ENCODE data around the gene RANBP1. TPM values are rescaled to one million over a fixed set of nuclear protein-coding genes. Genes with fewer than 3 reads are reported as not detected.
A peak's percentile ranks its signal among the peaks of the same experiment; 100 is the strongest.

RANBP1 gene
- total and polyA plus RNA-seq, 9 of the 15 experiments (the other 6 are each of a cell fraction or from before 2014, with no cell fraction given) = 162 to 2,891 (median 1,289) TPM

DNA sequence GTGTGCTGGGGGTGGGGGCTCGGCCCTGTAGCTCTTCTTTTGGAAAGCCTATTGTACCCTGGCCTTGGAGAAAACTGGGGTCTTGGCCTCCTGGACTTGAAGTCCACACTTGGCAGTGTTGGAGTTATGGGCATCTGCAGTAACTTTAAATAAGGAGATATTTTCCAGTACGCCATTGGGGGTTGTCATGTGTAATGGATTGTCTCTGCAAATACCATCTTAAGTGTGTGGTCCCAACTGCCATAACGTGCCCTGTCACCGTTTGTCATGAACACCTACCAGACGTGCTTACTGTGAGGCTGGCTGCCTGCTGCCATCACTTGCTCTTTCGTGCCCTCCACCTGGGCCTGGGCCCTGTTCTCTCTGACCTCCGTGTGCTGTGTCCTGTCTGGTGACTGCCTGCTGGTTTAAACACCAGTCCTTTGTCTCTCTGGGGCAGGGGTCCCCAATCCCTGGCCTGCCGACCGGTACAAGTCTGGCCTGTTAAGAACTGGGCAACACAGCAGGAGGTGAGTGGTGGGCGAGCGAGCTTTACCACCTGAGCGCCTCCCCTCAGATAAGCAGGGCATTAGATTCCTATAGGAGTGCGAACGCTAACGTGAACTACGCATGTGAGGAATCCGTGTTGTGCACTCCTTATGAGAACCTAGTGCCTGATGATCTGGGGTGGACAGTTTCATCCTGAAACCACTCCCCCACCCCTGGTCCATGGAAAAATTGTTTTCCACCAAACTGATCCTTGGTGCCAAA is 12.1 kb downstream of the RANBP1 start (continued):
- TF ChIP-seq XRCC4 (IDR thresholded peaks at IDR 0.05; ENCODE audit: extremely low read depth, insufficient read depth, insufficient read length) = no peak
- TF ChIP-seq, protein P1, sequence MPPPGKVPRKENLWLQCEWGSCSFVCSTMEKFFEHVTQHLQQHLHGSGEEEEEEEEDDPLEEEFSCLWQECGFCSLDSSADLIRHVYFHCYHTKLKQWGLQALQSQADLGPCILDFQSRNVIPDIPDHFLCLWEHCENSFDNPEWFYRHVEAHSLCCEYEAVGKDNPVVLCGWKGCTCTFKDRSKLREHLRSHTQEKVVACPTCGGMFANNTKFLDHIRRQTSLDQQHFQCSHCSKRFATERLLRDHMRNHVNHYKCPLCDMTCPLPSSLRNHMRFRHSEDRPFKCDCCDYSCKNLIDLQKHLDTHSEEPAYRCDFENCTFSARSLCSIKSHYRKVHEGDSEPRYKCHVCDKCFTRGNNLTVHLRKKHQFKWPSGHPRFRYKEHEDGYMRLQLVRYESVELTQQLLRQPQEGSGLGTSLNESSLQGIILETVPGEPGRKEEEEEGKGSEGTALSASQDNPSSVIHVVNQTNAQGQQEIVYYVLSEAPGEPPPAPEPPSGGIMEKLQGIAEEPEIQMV (tag; conservative IDR thresholded peaks at IDR 0.05; ENCODE audit: low read depth) = no peak
- no peak for TF ChIP-seq ESRRA (IDR thresholded peaks at IDR 0.05; ENCODE audit: borderline replicate concordance, low read depth)
- TF ChIP-seq, protein P2, sequence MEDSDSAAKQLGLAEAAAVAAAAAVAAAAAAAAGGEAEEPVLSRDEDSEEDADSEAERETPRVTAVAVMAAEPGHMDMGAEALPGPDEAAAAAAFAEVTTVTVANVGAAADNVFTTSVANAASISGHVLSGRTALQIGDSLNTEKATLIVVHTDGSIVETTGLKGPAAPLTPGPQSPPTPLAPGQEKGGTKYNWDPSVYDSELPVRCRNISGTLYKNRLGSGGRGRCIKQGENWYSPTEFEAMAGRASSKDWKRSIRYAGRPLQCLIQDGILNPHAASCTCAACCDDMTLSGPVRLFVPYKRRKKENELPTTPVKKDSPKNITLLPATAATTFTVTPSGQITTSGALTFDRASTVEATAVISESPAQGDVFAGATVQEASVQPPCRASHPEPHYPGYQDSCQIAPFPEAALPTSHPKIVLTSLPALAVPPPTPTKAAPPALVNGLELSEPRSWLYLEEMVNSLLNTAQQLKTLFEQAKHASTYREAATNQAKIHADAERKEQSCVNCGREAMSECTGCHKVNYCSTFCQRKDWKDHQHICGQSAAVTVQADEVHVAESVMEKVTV (CRISPR knock-in tag; IDR thresholded peaks at IDR 0.05) = no peak
- TF ChIP-seq NFXL1 (CRISPR knock-in tag; IDR thresholded peaks at IDR 0.05) = peak; percentile 27; the same call in 1 of the 2 replicates
- no peak for TF ChIP-seq ARID2 (IDR thresholded peaks at IDR 0.05)
- TF ChIP-seq MLX (CRISPR knock-in tag; conservative IDR thresholded peaks at IDR 0.05) = no peak; a peak in 1 of 4 replicates
- TF ChIP-seq IRF2 (CRISPR knock-in tag; IDR thresholded peaks at IDR 0.05) = no peak
- no peak for TF ChIP-seq TAF9B (IDR thresholded peaks at IDR 0.05; ENCODE audit: partially characterized antibody)
- no peak for TF ChIP-seq KDM4B (IDR thresholded peaks at IDR 0.05; ENCODE audit: borderline replicate concordance in 2 of 2, low read depth in 1 of 2)
- peak; percentile 35 for TF ChIP-seq ZBED1 (IDR thresholded peaks at IDR 0.05)
- peak; percentile 74 for TF ChIP-seq CHD7 (IDR thresholded peaks at IDR 0.05; ENCODE audit: low read depth, low read length)

Data from K562 (cell line).